GM12873 (cell line): Measurements from ENCODE around the gene PRG2.

Experiments used
- CTCF ChIP-seq: IDR thresholded peaks from 2 replicates; pipeline ENCODE4 v1.5.1; 2012; ENCODE audit warnings: low read depth, mild to moderate bottlenecking, moderate library complexity, low read length, control low read depth; ENCODE audit not compliant: insufficient read depth; ENCODE audit errors: missing control alignments

Gene PRG2

GRCh38 chr11:57399972-57400578 is 9.6 kb upstream of the PRG2 start:
- no peak for TF ChIP-seq CTCF

- TF ChIP-seq CTCF = no peak
Measured at GRCh38 chr11:57399221-57399620, 8.8 kb upstream of the PRG2 start.

GRCh38 chr11:57397394-57397990 is 7.0 kb upstream of the PRG2 start:
- no peak for TF ChIP-seq CTCF

- TF ChIP-seq CTCF = no peak
Measured at GRCh38 chr11:57396744-57397143, 6.3 kb upstream of the PRG2 start.

- TF ChIP-seq CTCF = no peak
Measured at GRCh38 chr11:57395905-57396623, 5.6 kb upstream of the PRG2 start.

GRCh38 chr11:57394203-57394965 is 3.9 kb upstream of the PRG2 start:
- no peak for TF ChIP-seq CTCF

GRCh38 chr11:57392763-57393105 is 2.3 kb upstream of the PRG2 start:
- no peak for TF ChIP-seq CTCF
